Activated naive CD4-positive, alpha-beta T cell (primary cell): ENCODE results near the gene BAIAP3.

Source experiments
- DNase-seq, 4 experiments: peaks; one replicate each; lab custom pipeline; 2025; lab: John Stamatoyannopoulos, UW

Gene BAIAP3

GRCh38 chr16:1392826-1393225, 59.4 kb downstream of the BAIAP3 start:
- no peak for DNase-seq

DNA sequence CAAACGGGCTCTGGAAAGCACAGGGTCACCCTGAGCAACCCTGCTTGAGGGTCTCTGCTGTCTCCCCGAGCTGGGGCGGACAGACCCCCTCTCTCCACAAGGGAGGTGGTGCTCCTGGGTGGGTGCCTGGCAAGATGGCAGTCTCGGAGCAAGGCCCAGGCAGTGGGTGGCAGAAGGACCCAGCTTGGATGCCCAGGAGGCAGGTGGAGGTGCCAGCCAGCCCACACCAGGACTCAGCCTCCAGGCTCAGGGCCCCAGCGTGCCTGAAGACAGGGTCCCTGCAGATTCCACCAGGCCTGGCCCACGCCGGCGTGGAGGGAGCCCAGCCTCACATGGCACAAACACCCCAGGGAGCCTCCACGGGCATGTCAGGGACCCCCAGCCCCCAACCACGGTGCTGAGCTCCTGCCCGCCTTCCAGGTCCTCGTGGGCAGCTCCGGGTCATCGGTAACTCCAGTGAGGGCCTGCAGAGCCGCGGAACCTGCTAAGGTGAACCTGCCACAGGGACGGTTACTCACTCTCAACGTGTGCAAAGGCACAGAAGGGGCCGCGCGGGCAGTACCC, 60.2 kb downstream of the BAIAP3 start:
- DNase-seq: no peak

DNA sequence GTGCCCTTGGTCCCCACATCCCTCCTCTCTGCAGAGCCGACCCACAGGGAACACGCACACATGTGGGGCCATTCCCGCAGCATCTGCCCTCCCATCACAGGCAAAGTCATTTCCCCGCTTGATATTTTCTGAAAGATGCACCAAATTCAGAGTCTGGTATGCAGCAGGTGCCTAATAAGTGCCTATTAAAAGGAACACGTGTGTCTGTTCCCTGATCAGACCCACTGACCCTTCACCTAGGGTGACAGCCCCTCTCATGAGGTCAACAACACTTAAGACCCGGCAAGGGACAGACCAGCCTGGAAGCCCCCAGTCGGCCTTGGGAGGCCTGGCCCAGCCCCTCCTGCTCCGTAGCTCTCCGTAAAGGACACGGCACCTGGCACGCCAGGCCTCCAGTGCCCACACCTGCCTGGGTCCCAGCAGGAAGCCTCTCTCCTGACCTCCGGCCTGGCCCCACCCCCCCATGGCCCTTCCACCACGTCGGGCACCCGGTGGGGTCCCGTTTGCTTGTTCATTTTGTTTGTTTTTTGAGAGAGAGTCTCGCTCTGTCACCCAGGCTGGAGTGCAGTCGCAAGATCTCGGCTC, 61.0 kb downstream of the BAIAP3 start:
- no peak for DNase-seq

DNA sequence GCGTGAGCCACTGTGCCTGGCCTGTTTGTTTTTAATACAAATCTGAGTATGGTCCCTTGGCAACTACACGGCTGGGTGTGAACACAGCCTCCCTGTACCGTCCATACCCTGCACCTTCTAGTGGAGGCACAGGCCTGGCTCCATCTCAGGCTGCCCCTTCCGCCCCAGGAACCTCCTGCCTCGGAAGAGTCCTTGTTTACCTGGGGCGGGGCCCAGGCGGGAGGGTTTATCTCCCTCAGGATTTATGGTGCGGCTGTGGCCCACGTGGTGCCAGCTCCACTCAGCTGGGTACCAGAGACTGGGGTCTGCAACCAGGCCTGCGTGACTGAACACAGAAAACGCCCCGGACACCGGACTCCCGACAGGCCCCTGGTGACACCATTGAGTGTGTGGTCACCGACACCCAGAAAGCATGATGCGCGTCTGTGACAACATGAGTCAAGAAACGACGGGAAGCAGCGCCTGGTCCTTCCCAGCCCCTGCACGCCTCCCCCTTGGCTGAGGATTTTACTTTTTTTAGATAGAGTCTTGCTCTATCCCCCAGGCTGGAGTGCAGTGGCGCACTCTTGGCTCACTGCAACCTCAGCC, 62.1 kb downstream of the BAIAP3 start:
- no peak for DNase-seq

GRCh38 chr16:1397779-1398178, 64.3 kb downstream of the BAIAP3 start:
- DNase-seq: no peak

DNA sequence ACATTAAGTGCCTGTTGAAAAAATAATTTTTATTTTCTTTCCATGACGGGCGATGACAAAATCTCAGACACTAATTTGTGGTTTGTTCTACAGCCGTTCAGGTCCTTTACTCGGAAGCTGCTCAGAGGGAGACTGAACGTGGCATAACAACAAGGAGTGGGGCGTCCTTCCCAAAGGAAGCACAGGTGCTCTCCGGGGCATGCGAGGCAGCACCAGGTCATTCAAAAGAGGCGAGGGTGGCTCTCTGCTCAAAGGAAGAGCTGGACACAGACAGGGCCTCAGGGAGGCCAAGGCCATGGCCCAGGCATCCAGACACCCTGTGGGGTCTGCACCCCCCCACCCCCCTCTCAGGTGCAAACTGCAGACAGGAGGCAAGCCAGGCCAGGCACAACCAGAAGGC, 64.9 kb downstream of the BAIAP3 start:
- DNase-seq: no peak
